GM10248 (cell line): ENCODE data around the gene RNF115.

Experiments
- CTCF ChIA-PET: fragments of 300-600 bp; sonication (Branson Sonifier 250); formaldehyde crosslinking; extraction: SDS; loops from one replicate; lab custom pipeline; 2021; ENCODE audit warnings: antibody characterized with exemption; lab: Yijun Ruan, JAX
- POLR2A ChIA-PET: fragments of 350-650 bp; sonication (Branson Sonifier 250); formaldehyde crosslinking; extraction: SDS; loops from one replicate; lab custom pipeline; 2020; ENCODE audit warnings: antibody characterized with exemption; lab: Yijun Ruan, JAX
- DNase-seq: peaks from one replicate; pipeline ENCODE4 v3.0.0; 2012; ENCODE audit errors: extremely low spot score
- TF ChIP-seq, protein P1 (sequence below): IDR thresholded peaks from 2 replicates; pipeline ENCODE4 v1.5.1; 2012; ENCODE audit warnings: mild to moderate bottlenecking, low read depth; ENCODE audit errors: extremely low read depth, missing control alignments, control extremely low read depth

The RNF115 gene

DNA sequence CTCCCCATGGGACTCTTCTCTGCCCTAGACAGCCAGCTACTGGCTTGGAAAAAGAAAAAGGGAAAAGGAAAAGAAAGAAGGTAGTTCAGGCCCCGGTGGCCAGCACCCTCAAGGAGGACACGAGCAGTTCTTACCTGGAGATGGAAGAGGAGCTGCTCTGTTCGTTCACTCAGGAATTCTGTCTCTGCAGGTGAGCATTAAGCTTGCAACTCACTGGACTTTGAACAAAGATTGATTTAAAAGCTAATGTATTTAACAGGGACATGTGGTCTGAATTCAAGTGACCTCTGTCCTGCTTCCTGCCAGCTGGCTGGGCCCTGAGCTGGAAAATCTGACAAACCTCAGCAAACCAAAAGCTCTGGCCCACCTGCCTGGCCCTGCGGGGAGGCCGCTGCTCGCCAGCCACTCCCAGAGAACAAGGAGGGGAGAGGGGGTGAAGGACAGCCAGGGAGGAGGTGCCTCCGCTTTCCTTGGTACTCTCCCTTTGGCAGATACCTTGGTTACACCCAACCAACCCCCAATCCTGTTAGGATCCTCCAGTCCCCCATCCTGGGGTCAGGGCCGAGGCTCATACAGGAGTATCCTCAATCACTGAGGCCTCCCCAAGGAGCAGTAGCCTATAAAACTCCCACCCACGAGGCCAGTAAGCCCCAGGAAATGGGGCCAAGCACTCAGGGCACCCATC is 116.6 kb downstream of the RNF115 start, which contains the start of gene PDZK1:
PDZK1 (minus strand) TSS at position 186 of the 685 bp plus-strand sequence. CDS start 19,347 bp downstream, outside the sequence.
- no peak for DNase-seq
- POLR2A ChIA-PET = no interaction called here
- TF ChIP-seq, protein P1, sequence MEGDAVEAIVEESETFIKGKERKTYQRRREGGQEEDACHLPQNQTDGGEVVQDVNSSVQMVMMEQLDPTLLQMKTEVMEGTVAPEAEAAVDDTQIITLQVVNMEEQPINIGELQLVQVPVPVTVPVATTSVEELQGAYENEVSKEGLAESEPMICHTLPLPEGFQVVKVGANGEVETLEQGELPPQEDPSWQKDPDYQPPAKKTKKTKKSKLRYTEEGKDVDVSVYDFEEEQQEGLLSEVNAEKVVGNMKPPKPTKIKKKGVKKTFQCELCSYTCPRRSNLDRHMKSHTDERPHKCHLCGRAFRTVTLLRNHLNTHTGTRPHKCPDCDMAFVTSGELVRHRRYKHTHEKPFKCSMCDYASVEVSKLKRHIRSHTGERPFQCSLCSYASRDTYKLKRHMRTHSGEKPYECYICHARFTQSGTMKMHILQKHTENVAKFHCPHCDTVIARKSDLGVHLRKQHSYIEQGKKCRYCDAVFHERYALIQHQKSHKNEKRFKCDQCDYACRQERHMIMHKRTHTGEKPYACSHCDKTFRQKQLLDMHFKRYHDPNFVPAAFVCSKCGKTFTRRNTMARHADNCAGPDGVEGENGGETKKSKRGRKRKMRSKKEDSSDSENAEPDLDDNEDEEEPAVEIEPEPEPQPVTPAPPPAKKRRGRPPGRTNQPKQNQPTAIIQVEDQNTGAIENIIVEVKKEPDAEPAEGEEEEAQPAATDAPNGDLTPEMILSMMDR = no peak
- CTCF ChIA-PET = interaction anchor here (8.6 kb wide), 1 partner anchor 14 kb away, joined by 59 read pairs; no protein-coding TSS in a partner anchor

GRCh38 chr1:145706086-145706664 is 117.7 kb downstream of the RNF115 start:
- no peak for DNase-seq
- POLR2A ChIA-PET = no interaction called here
- CTCF ChIA-PET = interaction anchor here (8.6 kb wide), 1 partner anchor 15 kb away, joined by 59 read pairs; no protein-coding TSS in a partner anchor
- TF ChIP-seq, protein P1 = no peak

DNA sequence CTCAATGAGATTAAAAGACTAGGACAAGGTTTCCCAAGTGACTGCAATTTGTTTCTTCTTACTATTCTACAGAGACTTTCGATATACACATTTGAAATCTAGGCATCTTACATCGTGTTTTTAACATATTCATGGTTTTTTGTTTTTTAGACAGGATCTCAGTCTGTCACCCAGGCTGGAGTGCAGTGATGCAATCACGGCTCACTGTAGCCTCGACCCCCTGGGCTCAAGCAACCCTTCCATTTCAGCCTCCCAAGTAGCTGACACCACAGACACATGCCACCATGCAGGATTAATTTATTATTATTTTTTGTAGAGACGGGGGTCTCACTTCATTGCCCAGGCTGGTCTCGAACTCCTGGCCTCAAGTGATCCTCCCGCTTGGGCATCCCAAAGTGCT is 118.3 kb downstream of the RNF115 start:
- CTCF ChIA-PET = interaction anchor here (1.5 to 8.6 kb wide), 3 partner anchors 11 to 15 kb away, joined by 5 to 59 read pairs (median 5); partner anchors contain the start of gene CD160
- TF ChIP-seq, protein P1 = no peak
- no peak for DNase-seq
- POLR2A ChIA-PET = no interaction called here

- CTCF ChIA-PET = interaction anchor here (0.9 to 8.6 kb wide), 2 partner anchors 18 to 23 kb away, joined by 3 to 59 read pairs; no protein-coding TSS in a partner anchor
- POLR2A ChIA-PET = no interaction called here
- no peak for DNase-seq
- TF ChIP-seq, protein P1 = no peak
Measured at GRCh38 chr1:145702826-145703225, 121.1 kb downstream of the RNF115 start.

- ChIA-PET POLR2A (no interaction called here), CTCF (interaction anchor here (8.6 kb wide), 1 partner anchor 19 kb away, joined by 59 read pairs; no protein-coding TSS in a partner anchor)
- TF ChIP-seq, protein P1 = no peak
- no peak for DNase-seq
Measured at GRCh38 chr1:145702052-145702451, 121.8 kb downstream of the RNF115 start.

DNA sequence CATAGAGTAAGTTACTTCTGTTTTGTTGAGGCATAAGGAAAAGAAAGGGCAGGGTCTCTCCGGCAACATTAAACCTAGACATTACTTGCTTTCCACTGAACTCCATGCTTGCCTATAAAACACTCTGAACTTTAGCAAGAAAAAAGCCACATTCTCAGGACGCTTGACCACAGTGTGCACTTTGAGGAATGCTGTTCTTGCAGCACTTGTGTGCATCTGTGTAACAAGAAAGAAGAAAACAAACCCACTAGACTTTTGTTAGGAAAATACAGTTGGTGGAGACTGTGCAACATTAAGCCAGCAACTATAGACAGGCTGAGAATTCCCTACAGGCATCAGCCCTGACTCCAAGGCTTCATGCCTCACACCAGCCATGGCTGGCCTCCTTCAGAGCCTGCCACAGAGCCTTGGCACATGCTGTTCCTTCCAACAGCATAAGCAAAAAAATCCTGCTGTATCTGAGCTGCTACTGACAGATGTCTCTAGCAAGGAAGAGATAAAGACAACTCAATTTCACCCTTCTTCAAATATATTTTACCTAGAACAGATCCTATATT is 122.5 kb downstream of the RNF115 start:
- POLR2A ChIA-PET = no interaction called here
- no peak for DNase-seq
- TF ChIP-seq, protein P1 = no peak
- CTCF ChIA-PET = interaction anchor here (8.6 kb wide), 1 partner anchor 20 kb away, joined by 59 read pairs; no protein-coding TSS in a partner anchor
